HCT116 (cell line): ENCODE measurements around the gene MTSS2. TPM values are rescaled to one million over a fixed set of nuclear protein-coding genes. Genes with fewer than 3 reads are reported as not detected.

Source experiments
- ATAC-seq: fragments of 200-7000 bp; cut with Tn5 transposase; 2 replicates; pipeline ENCODE4 v1.9.1; 2020; ENCODE audit warnings: mild to moderate bottlenecking, moderate library complexity
- BruUV-seq: library from RNA; stranded (reverse); fragments of 400-500 nt; replicated peaks from 2 replicates; lab custom pipeline; 2021; lab: Mats Ljungman, UMichigan
- CTCF ChIA-PET: fragments of 300-600 bp; sonication (Branson Sonifier 250); formaldehyde crosslinking; loops from one replicate; lab custom pipeline; 2021; ENCODE audit warnings: antibody characterized with exemption; lab: Charles Lee
- POLR2A ChIA-PET: fragments of 300-600, 350-600 bp; sonication (Branson Sonifier 250); formaldehyde crosslinking; loops from one replicate; lab custom pipeline; 2021; ENCODE audit warnings: antibody characterized with exemption; lab: Charles Lee
- RAD21 ChIA-PET, 2 experiments: fragments of 300-600 bp; sonication (Branson Sonifier 250); formaldehyde crosslinking; loops; one replicate each; lab custom pipeline; 2023; ENCODE audit warnings: low total read pairs in 2 of 2; ENCODE audit not compliant: uncharacterized antibody in 2 of 2, unreplicated experiment in 2 of 2, low non-redundant PET in 1 of 2; lab: Charles Lee
- DNase-seq: peaks from one replicate; pipeline ENCODE4 v3.0.0-alpha.2; 2010; ENCODE audit warnings: low read depth, low spot score
- H2AFZ ChIP-seq: fragments of 200-600 bp; shearing (Covaris generic), sonication (generic); 2 replicates; pipeline ENCODE4 v1.6.1; 2017; ENCODE audit warnings: low read depth, mixed run types, mixed read lengths, antibody characterized with exemption, low read length; ENCODE audit not compliant: poor library complexity, severe bottlenecking
- H3K27ac ChIP-seq: 2 replicates; pipeline ENCODE4 v1.5.1; 2012; ENCODE audit warnings: low read depth, low read length
- H3K27me3 ChIP-seq: fragments of 200-600 bp; sonication (generic); 2 replicates; pipeline ENCODE4 v1.6.1; 2016; ENCODE audit warnings: mixed run types, low read length, mixed read lengths; ENCODE audit not compliant: insufficient read depth
- H3K36me3 ChIP-seq, 2 experiments: fragments of 200-500 bp in 1 of 2; fragments of 200-600 bp in 1 of 2; sonication (Bioruptor generic) in 1 of 2; sonication (generic) in 1 of 2; 2 replicates each; pipeline versions ENCODE4 v1.5.1 to v1.6.1; 2014 to 2016; ENCODE audit warnings: low read length in 2 of 2, inconsistent platforms in 1 of 2, mixed read lengths in 1 of 2, mixed run types in 1 of 2; ENCODE audit not compliant: insufficient read depth in 2 of 2, control insufficient read depth in 1 of 2
- H3K4me1 ChIP-seq, 2 experiments: fragments of 200-600 bp in 1 of 2; sonication (generic) in 1 of 2; 2 replicates each; pipeline versions ENCODE4 v1.5.1 to v1.6.1; 2012 to 2017; ENCODE audit warnings: low read length in 2 of 2, inconsistent platforms in 1 of 2, mild to moderate bottlenecking in 1 of 2, mixed read lengths in 1 of 2, mixed run types in 1 of 2, moderate library complexity in 1 of 2; ENCODE audit not compliant: insufficient read depth in 2 of 2, control insufficient read depth in 1 of 2
- H3K4me2 ChIP-seq: fragments of 200-600 bp; sonication (generic); 2 replicates; pipeline ENCODE4 v1.6.1; 2017; ENCODE audit warnings: mixed run types, low read length, mixed read lengths
- H3K4me3 ChIP-seq, 2 experiments: fragments of 200-600 bp in 1 of 2; sonication (generic) in 1 of 2; replicated peaks in 1 of 2; 2 replicates each; pipeline ENCODE4 v1.5.1; 2011 to 2016; ENCODE audit warnings: low read length in 2 of 2, control low read depth in 1 of 2, low read depth in 1 of 2, mild to moderate bottlenecking in 1 of 2, mixed read lengths in 1 of 2, mixed run types in 1 of 2
- H3K79me2 ChIP-seq: fragments of 200-600 bp; sonication (generic); 2 replicates; pipeline ENCODE4 v1.6.1; 2017; ENCODE audit warnings: mild to moderate bottlenecking, mixed run types, low read length, moderate library complexity, mixed read lengths; ENCODE audit not compliant: insufficient read depth
- H3K9ac ChIP-seq: fragments of 200-600 bp; sonication (generic); 2 replicates; pipeline ENCODE4 v1.6.1; 2016; ENCODE audit warnings: low read length, mixed read lengths
- H3K9me2 ChIP-seq: fragments of 200-600 bp; sonication (generic), shearing (Covaris generic); 2 replicates; pipeline ENCODE4 v1.6.1; 2017; ENCODE audit warnings: mixed run types, mild to moderate bottlenecking, moderate library complexity; ENCODE audit not compliant: insufficient read depth
- H3K9me3 ChIP-seq, 2 experiments: fragments of 200-500 bp in 1 of 2; fragments of 200-600 bp in 1 of 2; sonication (Bioruptor generic) in 1 of 2; sonication (generic) in 1 of 2; 2 replicates each; pipeline ENCODE4 v1.6.1; 2014 to 2017; ENCODE audit warnings: low read length in 2 of 2, mixed read lengths in 2 of 2, inconsistent platforms in 1 of 2, low read depth in 1 of 2, mild to moderate bottlenecking in 1 of 2, mixed run types in 1 of 2, moderate library complexity in 1 of 2; ENCODE audit not compliant: control insufficient read depth in 1 of 2, insufficient read depth in 1 of 2
- H4K20me1 ChIP-seq: fragments of 200-600 bp; sonication (generic), shearing (Covaris generic); 2 replicates; pipeline ENCODE4 v1.6.1; 2017; ENCODE audit warnings: mixed run types, mild to moderate bottlenecking, moderate library complexity; ENCODE audit not compliant: insufficient read depth
- CBX3 ChIP-seq: IDR thresholded peaks from 2 replicates; pipeline ENCODE4 v1.6.1; 2012; ENCODE audit warnings: low read depth
- CEBPB ChIP-seq: IDR thresholded peaks from 2 replicates; pipeline ENCODE4 v1.6.1; 2012; ENCODE audit warnings: low read depth
- ELF1 ChIP-seq: IDR thresholded peaks from 2 replicates; pipeline ENCODE4 v1.6.1; 2012; ENCODE audit warnings: low read depth, borderline replicate concordance
- EZH2 ChIP-seq: fragments of 200-600 bp; sonication (generic); IDR thresholded peaks from 2 replicates; pipeline ENCODE4 v1.6.1; 2017; ENCODE audit warnings: antibody characterized with exemption, mixed run types
- JUND ChIP-seq: IDR thresholded peaks from 2 replicates; pipeline ENCODE4 v1.6.1; 2012
- REST ChIP-seq: IDR thresholded peaks from 2 replicates; pipeline ENCODE4 v1.6.1; 2012; ENCODE audit warnings: low read depth
- SIN3A ChIP-seq: IDR thresholded peaks from 2 replicates; pipeline ENCODE4 v1.6.1; 2012; ENCODE audit warnings: low read depth
- SP1 ChIP-seq: IDR thresholded peaks from 2 replicates; pipeline ENCODE4 v1.6.1; 2012; ENCODE audit warnings: low read depth
- SRF ChIP-seq: IDR thresholded peaks from 2 replicates; pipeline ENCODE4 v1.6.1; 2012; ENCODE audit warnings: low read depth
- TCF7L2 ChIP-seq: IDR thresholded peaks from 2 replicates; pipeline ENCODE4 v1.7.0; 2011; ENCODE audit warnings: borderline replicate concordance, inconsistent platforms; ENCODE audit not compliant: insufficient read depth, insufficient read length; ENCODE audit errors: extremely low read depth
- YY1 ChIP-seq: IDR thresholded peaks from 2 replicates; pipeline ENCODE4 v1.6.1; 2011; ENCODE audit warnings: low read length, low read depth, moderate library complexity, mild to moderate bottlenecking; ENCODE audit not compliant: insufficient replicate concordance; ENCODE audit errors: extremely low read depth
- ZBTB33 ChIP-seq: IDR thresholded peaks from 2 replicates; pipeline ENCODE4 v1.6.1; 2011; ENCODE audit warnings: mild to moderate bottlenecking, low read length, moderate library complexity; ENCODE audit not compliant: insufficient replicate concordance; ENCODE audit errors: extremely low read depth
- ZFX ChIP-seq: fragments of 450-650 bp; IDR thresholded peaks from 2 replicates; pipeline ENCODE4 v1.6.1; 2017
- ZNF274 ChIP-seq: fragments of 200-500 bp; sonication (Bioruptor generic); IDR thresholded peaks from 2 replicates; pipeline ENCODE4 v1.6.1; 2014; ENCODE audit warnings: mild to moderate bottlenecking, low read depth, low read length, inconsistent platforms
- intact Hi-C: fragments of 100-400 bp; cut with micrococcal nuclease; formaldehyde crosslinking; loops from 2 replicates; pipeline ENCODE4 v1.10.0; 2022
- total RNA-seq: library from RNA; stranded (reverse); gene quantifications from one replicate; pipeline ENCODE4 v1.2.1, GENCODE V29; 2021; ENCODE audit not compliant: unreplicated experiment

MTSS2 gene
- total RNA-seq, 1 experiment from 2014 or later, result 41.8 TPM

GRCh38 chr16:70676675-70677498 is 9.0 kb downstream of the MTSS2 start:
- Histone ChIP-seq H2AFZ (no peak overlapping the region), H3K9me3 (no peaks in the 10 kb centered on the region), H3K4me3 (no peak overlapping the region), H4K20me1 (no peaks in the 10 kb centered on the region), H3K4me1 (no peaks in the 10 kb centered on the region), H3K27me3 (no peaks in the 10 kb centered on the region), H3K79me2 (peaks cover 18% of the 10 kb centered on the region), H3K9me2 (no peaks in the 10 kb centered on the region), H3K36me3 (peaks cover 30% of the 10 kb centered on the region in 2 experiments; a peak in 3 of 4 replicates), H3K4me2 (no peak overlapping the region), H3K9ac (no peak overlapping the region), H3K27ac (no peak overlapping the region)
- ChIA-PET POLR2A (no interaction called here), CTCF (no interaction called here), RAD21 (no interaction called here)
- intact Hi-C loops, result no loop called here
- ATAC-seq (no peak), DNase-seq (no peak)
- TF ChIP-seq ZNF274 (no peak), CBX3 (no peak), JUND (no peak), SRF (no peak), ELF1 (no peak), SIN3A (no peak), ZBTB33 (no peak), CEBPB (no peak), SP1 (no peak), ZFX (no peak), REST (no peak), EZH2 (no peak), YY1 (no peak), TCF7L2 (no peak)
- BruUV-seq, result no TSS peak
